Measurements from ENCODE around the gene VEPH1.

Gene VEPH1

DNA sequence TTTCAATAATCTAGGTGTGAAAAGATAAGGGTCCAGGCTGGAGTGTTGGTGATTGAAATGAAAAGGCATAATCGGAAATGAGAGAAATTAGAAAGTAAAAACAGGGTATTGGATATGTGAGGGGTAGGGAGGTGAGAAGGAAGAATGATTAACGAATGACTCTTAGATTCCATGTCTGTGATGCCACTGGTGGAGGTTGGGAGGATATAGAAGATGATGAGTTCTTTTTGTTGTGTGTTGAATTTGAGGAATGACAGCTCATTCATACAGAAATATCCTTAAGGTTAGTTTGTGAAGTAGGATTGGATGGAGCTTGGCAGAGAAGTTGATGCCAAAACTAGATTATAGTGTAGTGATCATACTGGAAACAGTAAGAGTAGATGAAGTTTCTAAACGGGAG is 271.1 kb downstream of the VEPH1 start:
- no peaks in the 10 kb centered on the region for H3K9me3 ChIP-seq (ENCODE audit: severe bottlenecking)
- H3K36me3 ChIP-seq (ENCODE audit: low read depth), result no peaks in the 10 kb centered on the region
- TF ChIP-seq, protein P1, sequence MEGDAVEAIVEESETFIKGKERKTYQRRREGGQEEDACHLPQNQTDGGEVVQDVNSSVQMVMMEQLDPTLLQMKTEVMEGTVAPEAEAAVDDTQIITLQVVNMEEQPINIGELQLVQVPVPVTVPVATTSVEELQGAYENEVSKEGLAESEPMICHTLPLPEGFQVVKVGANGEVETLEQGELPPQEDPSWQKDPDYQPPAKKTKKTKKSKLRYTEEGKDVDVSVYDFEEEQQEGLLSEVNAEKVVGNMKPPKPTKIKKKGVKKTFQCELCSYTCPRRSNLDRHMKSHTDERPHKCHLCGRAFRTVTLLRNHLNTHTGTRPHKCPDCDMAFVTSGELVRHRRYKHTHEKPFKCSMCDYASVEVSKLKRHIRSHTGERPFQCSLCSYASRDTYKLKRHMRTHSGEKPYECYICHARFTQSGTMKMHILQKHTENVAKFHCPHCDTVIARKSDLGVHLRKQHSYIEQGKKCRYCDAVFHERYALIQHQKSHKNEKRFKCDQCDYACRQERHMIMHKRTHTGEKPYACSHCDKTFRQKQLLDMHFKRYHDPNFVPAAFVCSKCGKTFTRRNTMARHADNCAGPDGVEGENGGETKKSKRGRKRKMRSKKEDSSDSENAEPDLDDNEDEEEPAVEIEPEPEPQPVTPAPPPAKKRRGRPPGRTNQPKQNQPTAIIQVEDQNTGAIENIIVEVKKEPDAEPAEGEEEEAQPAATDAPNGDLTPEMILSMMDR (IDR thresholded peaks at IDR 0.05; ENCODE audit: poor library complexity, severe bottlenecking), result no peak
- H3K4me3 ChIP-seq (ENCODE audit: severe bottlenecking), result no peak overlapping the region
- ATAC-seq (ENCODE audit: low read depth), result no peak
- H3K27ac ChIP-seq (ENCODE audit: poor library complexity, severe bottlenecking), result no peak overlapping the region
- DNase-seq (ENCODE audit: low spot score), result no peak
- H3K4me1 ChIP-seq (ENCODE audit: insufficient read depth, poor library complexity, severe bottlenecking), result no peaks in the 10 kb centered on the region
- no peaks in the 10 kb centered on the region for H3K27me3 ChIP-seq (ENCODE audit: insufficient read depth, poor library complexity, severe bottlenecking)

DNA sequence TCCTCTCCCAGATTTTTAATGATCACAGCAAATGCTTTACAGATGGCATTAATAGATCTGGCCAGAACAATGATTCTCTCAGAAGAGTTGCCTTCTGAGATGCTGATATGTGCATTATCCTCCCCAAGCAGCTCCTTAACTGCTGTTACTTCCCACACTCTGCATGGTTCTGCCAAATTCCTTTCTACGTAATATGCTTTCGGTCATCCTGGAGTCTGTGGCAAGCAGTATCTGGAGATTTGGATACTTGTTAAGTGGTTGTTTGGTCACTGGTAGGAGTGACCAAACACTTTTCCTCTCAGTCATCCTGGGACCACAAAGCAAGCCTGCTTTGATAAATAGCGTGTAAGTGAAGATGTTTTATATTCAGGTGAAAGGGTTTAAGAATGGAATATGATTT is 272.1 kb downstream of the VEPH1 start:
- Histone ChIP-seq H3K4me1 (ENCODE audit: insufficient read depth, poor library complexity, severe bottlenecking) (no peaks in the 10 kb centered on the region), H3K27me3 (ENCODE audit: insufficient read depth, poor library complexity, severe bottlenecking) (no peaks in the 10 kb centered on the region), H3K4me3 (ENCODE audit: severe bottlenecking) (no peak overlapping the region), H3K36me3 (ENCODE audit: low read depth) (no peaks in the 10 kb centered on the region), H3K27ac (ENCODE audit: poor library complexity, severe bottlenecking) (no peak overlapping the region), H3K9me3 (ENCODE audit: severe bottlenecking) (no peaks in the 10 kb centered on the region)
- ATAC-seq (ENCODE audit: low read depth) (no peak), DNase-seq (ENCODE audit: low spot score) (no peak)
- TF ChIP-seq, protein P1 (IDR thresholded peaks at IDR 0.05; ENCODE audit: poor library complexity, severe bottlenecking), result no peak

DNA sequence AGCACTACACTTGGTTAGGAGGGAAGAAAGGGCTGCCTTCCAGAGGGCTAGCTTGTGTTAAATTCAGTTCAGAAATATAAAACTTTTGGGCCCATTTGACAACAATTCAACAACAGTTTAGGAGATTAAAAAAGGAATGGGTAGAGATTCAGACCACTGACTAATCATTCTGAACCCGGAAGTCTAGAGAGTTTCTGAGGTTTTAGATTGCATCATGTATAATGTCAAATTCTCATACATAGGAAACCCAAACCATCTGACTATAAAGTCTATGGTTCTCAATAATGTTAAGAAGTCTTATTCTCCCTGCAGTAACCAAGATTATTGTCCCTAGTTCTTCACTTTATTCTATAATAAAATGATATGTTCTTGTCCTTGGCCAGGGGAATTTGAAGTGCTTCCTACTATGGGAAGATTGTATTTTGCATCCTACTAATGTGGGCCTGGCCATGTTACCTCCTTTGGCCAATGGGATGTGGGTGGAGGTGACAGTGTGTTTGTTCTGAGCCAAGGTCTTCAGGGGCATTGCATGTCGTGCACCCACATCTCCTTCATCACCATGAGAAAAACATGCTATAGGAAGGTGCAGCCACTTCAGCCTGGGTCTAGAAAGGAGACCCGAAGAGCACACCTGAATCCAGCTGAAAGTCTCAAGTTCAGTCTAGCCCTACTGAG is 276.9 kb downstream of the VEPH1 start:
- ATAC-seq (ENCODE audit: low read depth) (no peak), DNase-seq (ENCODE audit: low spot score) (no peak)
- no peaks in the 10 kb centered on the region for H3K27me3 ChIP-seq (ENCODE audit: insufficient read depth, poor library complexity, severe bottlenecking)
- no peak overlapping the region for H3K27ac ChIP-seq (ENCODE audit: poor library complexity, severe bottlenecking)
- H3K9me3 ChIP-seq (ENCODE audit: severe bottlenecking), result no peaks in the 10 kb centered on the region
- H3K4me1 ChIP-seq (ENCODE audit: insufficient read depth, poor library complexity, severe bottlenecking), result no peaks in the 10 kb centered on the region
- TF ChIP-seq, protein P1 (IDR thresholded peaks at IDR 0.05; ENCODE audit: poor library complexity, severe bottlenecking), result no peak
- H3K4me3 ChIP-seq (ENCODE audit: severe bottlenecking), result no peak overlapping the region
- H3K36me3 ChIP-seq (ENCODE audit: low read depth), result no peaks in the 10 kb centered on the region

DNA sequence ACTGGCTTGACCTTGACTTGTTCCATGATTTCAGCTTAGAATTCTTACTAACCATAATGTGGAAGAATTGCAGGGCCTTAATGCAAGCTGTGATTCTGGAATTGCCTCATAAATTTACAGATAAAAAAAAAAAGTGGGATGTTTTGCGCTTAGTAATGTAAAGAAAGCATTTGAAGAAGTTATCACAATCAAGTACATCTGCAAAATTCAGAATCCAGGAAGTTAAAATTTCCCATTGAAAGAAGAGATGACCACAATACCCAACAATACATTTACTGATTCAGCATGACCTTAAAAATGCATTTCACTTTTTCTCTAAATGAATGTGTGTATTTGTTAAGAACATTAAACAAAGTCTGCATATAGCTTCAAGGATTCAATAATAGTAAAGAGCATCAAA is 278.2 kb downstream of the VEPH1 start:
- TF ChIP-seq, protein P1 (IDR thresholded peaks at IDR 0.05; ENCODE audit: poor library complexity, severe bottlenecking), result no peak
- Histone ChIP-seq H3K27ac (ENCODE audit: poor library complexity, severe bottlenecking) (no peak overlapping the region), H3K4me1 (ENCODE audit: insufficient read depth, poor library complexity, severe bottlenecking) (no peaks in the 10 kb centered on the region), H3K4me3 (ENCODE audit: severe bottlenecking) (no peak overlapping the region), H3K36me3 (ENCODE audit: low read depth) (no peaks in the 10 kb centered on the region), H3K27me3 (ENCODE audit: insufficient read depth, poor library complexity, severe bottlenecking) (no peaks in the 10 kb centered on the region), H3K9me3 (ENCODE audit: severe bottlenecking) (no peaks in the 10 kb centered on the region)
- no peak for ATAC-seq (ENCODE audit: low read depth)
- DNase-seq (ENCODE audit: low spot score), result no peak

DNA sequence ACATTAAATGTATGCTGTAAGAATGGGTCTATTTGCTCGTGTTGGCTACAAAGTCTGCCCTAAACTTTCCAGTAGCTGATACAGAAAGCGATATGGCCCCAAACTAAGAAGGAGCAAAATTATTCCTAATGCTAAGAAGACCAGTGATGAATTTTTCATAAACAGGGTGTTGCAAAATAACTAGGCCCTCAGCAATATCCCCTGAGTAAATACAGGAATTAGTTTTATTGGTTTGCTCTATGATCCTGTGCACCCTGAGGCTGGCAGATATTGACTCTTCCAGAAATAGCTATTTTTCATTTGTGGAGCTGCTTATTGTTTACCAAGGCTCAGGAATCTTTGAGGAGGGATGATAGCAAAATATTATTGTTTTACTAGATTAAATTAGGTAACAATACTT is 282.3 kb downstream of the VEPH1 start:
- no peak for ATAC-seq (ENCODE audit: low read depth)

More for the DNA sequence above, 282.3 kb downstream of the VEPH1 start:
- no peak overlapping the region for H3K27ac ChIP-seq (ENCODE audit: poor library complexity, severe bottlenecking)
- TF ChIP-seq, protein P1 (IDR thresholded peaks at IDR 0.05; ENCODE audit: poor library complexity, severe bottlenecking), result no peak
- H3K9me3 ChIP-seq (ENCODE audit: severe bottlenecking), result no peaks in the 10 kb centered on the region
- no peak for DNase-seq (ENCODE audit: low spot score)
- no peaks in the 10 kb centered on the region for H3K4me1 ChIP-seq (ENCODE audit: insufficient read depth, poor library complexity, severe bottlenecking)
- H3K4me3 ChIP-seq (ENCODE audit: severe bottlenecking), result no peak overlapping the region
- no peaks in the 10 kb centered on the region for H3K36me3 ChIP-seq (ENCODE audit: low read depth)
- H3K27me3 ChIP-seq (ENCODE audit: insufficient read depth, poor library complexity, severe bottlenecking), result no peaks in the 10 kb centered on the region

Data from RWPE2 (cell line).